ENCODE data around the gene NCOA7. TPM values are rescaled to one million over a fixed set of nuclear protein-coding genes. Genes with fewer than 3 reads are reported as not detected.
"Not testable (repeated sequence)": the region's sequence is repeated elsewhere in the genome, so short reads cannot be mapped to it uniquely, and the experiment has no call there.

The NCOA7 gene
- total RNA-seq, 1 donor = 52.7 TPM

DNA sequence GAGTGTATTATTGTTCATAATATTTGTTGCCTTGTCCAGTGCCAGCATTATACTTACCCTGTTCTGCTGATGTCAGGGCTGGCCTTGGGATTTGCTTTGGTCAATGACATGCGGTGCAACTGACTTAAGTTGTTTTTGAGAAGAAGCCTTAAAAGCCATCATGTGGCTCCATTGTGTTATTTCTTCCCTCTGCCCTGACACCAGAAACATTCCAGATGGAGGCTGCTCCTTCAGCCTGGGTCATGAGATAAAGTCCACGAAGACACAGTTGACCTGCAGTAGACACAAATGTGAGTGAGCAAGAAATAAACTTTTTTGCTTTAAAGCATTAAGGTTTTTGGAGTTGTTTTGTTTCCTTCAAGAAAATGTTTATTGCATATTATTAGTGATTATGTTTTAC lies 158.3 kb downstream of the NCOA7 start:
- H3K4me3 ChIP-seq (ENCODE audit: low read depth, low read length) = no peak overlapping the region
- TF ChIP-seq, protein P1, sequence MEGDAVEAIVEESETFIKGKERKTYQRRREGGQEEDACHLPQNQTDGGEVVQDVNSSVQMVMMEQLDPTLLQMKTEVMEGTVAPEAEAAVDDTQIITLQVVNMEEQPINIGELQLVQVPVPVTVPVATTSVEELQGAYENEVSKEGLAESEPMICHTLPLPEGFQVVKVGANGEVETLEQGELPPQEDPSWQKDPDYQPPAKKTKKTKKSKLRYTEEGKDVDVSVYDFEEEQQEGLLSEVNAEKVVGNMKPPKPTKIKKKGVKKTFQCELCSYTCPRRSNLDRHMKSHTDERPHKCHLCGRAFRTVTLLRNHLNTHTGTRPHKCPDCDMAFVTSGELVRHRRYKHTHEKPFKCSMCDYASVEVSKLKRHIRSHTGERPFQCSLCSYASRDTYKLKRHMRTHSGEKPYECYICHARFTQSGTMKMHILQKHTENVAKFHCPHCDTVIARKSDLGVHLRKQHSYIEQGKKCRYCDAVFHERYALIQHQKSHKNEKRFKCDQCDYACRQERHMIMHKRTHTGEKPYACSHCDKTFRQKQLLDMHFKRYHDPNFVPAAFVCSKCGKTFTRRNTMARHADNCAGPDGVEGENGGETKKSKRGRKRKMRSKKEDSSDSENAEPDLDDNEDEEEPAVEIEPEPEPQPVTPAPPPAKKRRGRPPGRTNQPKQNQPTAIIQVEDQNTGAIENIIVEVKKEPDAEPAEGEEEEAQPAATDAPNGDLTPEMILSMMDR (IDR thresholded peaks at IDR 0.05; ENCODE audit: insufficient read depth, low read depth, low read length) = no peak
- DNase-seq (ENCODE audit: low read depth) = no peak

DNA sequence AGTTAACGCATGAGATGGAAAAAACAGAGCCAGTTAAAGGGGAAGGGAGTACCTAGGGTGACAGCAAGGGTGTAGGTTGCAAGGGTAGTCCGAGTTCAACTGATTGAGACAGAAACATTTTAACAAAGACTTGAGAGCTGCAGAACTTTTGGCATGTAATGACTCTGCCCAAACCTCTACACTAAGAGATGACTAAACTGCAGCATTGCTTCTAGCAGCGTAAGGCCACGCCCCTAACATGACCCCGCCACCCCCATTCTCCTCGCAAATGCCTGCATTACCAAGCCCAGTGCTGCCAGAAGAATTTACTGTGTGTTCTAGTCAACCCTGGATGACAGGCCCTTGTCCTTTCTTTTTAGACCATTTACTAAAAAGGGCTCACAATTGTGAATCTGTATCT lies 159.5 kb downstream of the NCOA7 start:
- no peak overlapping the region for H3K4me3 ChIP-seq (ENCODE audit: low read depth, low read length)
- TF ChIP-seq, protein P1 (IDR thresholded peaks at IDR 0.05; ENCODE audit: insufficient read depth, low read depth, low read length) = no peak
- DNase-seq (ENCODE audit: low read depth) = peak; percentile 65

DNA sequence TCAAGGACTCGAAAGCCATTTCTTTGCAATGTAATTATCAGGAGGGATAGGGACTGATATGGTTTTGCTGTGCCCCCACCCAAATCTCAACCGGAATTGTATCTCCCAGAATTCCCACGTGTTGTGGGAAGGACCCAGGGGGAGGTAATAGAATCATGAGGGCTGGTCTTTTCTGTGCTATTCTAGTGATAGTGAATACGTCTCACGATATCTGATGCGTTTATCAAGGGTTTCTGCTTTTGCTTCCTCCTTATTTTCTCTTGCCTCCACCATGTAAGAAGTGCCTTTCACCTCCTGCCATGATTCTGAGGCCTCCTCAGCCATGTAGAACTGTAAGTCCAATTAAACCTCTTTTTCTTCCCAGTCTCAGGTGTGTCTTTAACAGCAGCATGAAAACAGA lies 160.0 kb downstream of the NCOA7 start:
- not testable (repeated sequence) for DNase-seq (ENCODE audit: low read depth); H3K4me3 ChIP-seq (ENCODE audit: low read depth, low read length)

DNA sequence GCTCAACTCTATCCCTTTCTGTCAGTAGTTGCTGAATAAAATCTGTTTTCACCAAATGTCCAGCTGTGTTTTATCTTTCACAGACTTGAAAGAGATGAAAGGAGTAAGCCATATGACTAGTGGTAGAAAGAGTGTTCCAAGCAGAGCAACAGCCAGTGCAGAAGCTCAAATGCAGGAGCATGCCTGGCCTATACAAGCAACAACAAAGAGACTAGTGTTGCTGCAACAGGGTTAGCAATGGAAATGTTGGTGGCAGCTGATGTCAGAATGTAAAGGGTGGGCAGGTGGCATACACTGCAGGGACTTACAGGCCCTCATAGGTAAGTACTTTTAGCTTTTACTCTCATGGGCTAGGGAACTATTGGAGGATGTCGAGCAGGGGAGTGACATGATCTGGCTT lies 160.6 kb downstream of the NCOA7 start:
- TF ChIP-seq, protein P1 (IDR thresholded peaks at IDR 0.05; ENCODE audit: insufficient read depth, low read depth, low read length) = no peak
- no peak overlapping the region for H3K4me3 ChIP-seq (ENCODE audit: low read depth, low read length)
- peak; percentile 14 for DNase-seq (ENCODE audit: low read depth)

DNA sequence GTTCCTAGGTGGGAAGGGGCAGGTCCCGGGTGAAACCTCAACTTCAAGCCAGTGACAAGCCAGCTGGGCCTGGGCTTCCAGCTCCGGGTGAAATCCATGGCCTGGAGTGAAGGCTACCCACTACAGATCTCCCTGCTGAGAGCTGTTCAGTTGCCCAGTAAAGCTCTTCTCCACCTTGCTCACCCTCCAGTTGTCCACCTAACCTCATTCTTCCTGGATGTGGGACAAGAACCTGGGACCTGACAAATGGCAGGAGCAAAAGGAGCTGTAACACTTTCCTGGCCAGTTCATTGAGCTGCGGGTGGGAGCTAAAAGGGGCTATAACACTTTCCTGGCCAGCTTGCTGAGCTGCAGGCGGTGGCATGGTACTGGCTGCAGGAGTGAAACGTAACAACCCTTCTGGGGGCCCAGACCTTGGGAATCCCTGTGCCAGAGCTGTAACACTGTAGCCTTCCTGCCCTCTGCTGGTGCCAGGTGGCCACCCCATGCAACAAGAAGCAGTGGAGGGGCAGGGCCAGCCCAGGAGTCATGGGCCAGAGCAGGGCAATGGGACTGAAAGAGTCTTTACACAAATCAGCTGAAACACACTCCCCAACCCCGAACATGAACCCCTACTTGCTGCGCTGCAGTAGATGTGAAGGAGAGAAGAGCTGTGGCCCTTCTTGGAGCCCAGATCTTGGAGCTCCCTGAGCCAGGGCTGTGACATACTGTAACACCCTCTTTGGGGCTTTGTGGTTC lies 162.2 kb downstream of the NCOA7 start:
- H3K4me3 ChIP-seq (ENCODE audit: low read depth, low read length) = no peak overlapping the region
- TF ChIP-seq, protein P1 (IDR thresholded peaks at IDR 0.05; ENCODE audit: insufficient read depth, low read depth, low read length) = peak; percentile 52
- peak; percentile 40 for DNase-seq (ENCODE audit: low read depth)

DNA sequence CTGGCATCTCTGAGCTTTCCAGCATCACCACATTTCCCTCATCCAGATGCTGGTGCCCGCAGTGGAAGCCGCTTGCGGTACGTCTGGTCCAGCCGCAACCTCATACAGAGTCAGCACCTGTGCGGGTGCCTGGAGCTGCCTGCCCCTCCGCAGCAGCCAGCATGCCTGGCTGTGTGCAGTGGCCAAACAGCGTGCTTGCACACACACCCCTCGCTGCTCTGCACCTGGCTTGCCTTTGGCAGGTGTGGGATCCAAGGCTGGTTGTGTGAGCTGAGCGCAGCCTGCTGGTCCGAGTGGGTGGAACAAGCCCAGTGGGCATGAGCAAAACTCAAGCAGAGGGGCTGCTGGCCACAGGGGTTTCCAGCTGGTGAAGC lies 162.7 kb downstream of the NCOA7 start:
- TF ChIP-seq, protein P1 (IDR thresholded peaks at IDR 0.05; ENCODE audit: insufficient read depth, low read depth, low read length) = peak; percentile 27
- no peak overlapping the region for H3K4me3 ChIP-seq (ENCODE audit: low read depth, low read length)
- DNase-seq (ENCODE audit: low read depth) = no peak

DNA sequence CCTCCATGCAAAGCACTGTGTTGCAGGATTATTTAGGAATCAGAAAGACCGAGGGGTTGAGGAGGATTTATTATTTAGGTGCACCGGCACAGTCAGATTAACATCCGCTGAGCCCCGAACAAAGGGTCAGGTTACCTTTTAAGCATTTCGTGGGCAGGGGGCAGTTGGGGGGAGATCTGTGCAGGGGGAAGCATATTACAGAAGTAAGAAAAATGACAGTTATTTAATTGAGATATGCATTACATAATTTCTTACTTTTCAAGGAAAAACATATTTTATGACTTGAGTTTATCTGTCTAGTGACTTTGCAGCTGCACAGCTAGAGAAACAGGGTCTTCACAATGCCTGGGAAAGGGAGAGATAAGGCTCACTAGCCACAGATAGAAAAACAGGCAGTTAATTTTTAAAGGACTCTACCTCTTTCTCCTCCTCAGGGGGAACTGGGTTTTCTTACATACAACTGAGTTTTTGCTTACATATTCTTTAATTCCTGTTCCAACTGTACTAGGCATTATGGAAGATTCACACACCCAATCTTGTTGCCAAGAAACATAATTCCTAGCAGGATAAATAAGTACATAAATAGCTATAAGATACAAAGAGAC lies 164.1 kb downstream of the NCOA7 start:
- no peak for DNase-seq (ENCODE audit: low read depth)
- TF ChIP-seq, protein P1 (IDR thresholded peaks at IDR 0.05; ENCODE audit: insufficient read depth, low read depth, low read length) = no peak

More for the DNA sequence above, 164.1 kb downstream of the NCOA7 start:
- no peak overlapping the region for H3K4me3 ChIP-seq (ENCODE audit: low read depth, low read length)

All from fibroblast of villous mesenchyme (primary cell).